CD4-positive, alpha-beta T cell treated with Interferon gamma for 1 hour (primary cell): ENCODE measurements around the gene GPS2.
"Not testable (repeated sequence)": the region's sequence is repeated elsewhere in the genome, so short reads cannot be mapped to it uniquely, and the experiment has no call there.

Source experiments
- DNase-seq: peaks from one replicate; pipeline ENCODE4 v3.0.0-alpha.2; 2020

Gene GPS2, protein sequence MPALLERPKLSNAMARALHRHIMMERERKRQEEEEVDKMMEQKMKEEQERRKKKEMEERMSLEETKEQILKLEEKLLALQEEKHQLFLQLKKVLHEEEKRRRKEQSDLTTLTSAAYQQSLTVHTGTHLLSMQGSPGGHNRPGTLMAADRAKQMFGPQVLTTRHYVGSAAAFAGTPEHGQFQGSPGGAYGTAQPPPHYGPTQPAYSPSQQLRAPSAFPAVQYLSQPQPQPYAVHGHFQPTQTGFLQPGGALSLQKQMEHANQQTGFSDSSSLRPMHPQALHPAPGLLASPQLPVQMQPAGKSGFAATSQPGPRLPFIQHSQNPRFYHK

DNA sequence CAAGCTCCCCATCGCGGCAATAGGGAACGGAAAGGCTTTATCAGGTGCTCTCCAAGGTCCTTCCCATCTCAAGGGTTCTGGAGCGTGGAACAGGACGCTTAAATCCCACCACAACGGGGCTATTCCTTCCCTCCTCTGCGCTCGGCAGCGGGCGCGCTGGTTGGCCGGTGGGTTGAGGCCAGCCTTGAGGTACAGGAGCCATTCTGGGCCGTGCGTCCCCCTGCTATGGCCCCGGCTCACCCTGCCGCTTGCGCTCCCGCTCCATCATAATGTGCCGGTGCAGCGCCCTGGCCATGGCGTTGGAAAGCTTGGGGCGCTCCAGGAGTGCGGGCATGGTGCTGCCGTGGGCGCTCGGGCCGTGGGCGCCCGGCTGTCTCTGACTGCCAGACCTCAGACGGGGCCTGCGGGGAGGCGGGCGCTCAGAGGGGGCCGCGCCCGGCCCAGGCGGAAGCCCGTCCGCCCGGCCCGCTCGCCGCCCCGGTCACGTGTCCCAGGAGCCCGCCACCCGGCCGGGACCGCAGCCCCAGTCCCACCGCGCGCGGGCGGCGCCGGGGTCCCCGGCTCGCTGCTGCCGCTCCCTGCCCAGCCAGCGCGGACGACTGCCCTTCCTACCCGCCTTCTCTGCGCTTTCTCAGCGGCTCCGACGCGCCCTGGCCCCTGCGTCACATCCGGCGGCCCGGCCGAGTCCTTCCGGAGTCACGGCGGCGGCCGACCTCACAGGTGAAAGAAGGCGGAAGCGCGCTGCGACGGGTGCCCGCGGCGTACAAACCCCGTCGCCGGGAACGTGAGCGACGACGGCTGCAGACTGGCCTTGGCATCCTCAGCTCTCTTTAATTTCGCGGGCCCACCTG, at the start of gene GPS2:
GPS2 (minus strand) TSS at position 642 of the 851 bp plus-strand sequence; CDS start at position 334, 308 bp downstream.
- DNase-seq: peak; percentile 91

DNA sequence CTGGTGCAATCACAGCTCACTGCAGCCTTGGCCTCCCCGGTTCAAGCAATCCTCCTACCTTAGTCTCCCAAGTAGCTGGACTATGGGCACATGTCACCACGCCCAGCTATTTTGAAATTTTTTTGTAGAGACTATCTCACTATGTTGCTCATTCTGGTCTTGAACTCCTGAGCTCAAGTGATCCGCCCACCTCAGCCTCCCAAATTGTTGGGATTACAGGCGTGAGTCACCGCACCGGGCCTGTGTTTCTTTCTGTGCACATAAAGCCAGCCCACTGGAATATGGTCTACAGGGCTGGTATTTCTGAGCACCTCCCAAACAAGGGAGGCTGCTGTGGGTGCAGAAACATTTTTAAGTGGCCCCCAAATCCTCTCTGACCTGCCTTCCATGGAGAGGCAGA, 48.2 kb upstream of the GPS2 start:
- no peak for DNase-seq

DNA sequence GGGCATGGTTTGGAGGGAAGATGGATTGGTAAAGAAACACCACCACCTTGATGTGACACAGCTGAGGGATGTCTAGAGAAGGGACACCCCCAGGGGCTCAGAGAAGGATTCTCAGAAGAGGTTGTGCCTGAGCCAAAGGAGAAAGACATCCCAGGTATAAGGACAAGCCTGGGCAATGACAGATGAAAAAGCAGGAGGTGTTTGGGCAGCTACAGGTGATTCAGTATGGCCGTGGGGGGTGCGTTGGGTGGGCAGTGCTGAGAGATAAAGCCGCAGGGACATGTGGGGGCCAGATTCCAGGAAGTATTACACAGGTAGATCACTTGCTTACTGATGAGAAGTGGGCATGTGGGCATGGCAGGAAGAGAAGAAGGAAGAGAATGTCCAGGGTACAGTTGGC, 46.7 kb upstream of the GPS2 start:
- DNase-seq: no peak

DNA sequence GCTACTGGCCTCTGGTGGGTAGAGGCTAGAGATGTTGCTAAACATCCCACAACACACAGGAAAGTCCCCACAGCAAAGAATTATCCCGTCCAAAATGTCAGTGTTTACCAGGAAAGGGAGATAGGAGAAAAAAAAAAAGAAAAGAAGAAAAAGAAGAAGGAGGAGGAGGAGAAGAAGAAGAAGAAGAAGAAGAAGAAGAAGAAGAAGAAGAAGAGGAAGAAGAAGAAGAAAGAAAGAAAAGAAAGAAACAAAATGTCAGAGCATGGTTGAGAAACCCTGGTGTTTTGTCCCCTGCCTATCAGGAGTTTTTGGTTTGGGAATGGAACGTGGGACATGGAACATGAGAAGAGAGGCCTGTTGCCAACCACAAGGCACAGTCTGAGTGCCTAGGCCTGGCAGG, 42.2 kb upstream of the GPS2 start:
- no peak for DNase-seq

DNA sequence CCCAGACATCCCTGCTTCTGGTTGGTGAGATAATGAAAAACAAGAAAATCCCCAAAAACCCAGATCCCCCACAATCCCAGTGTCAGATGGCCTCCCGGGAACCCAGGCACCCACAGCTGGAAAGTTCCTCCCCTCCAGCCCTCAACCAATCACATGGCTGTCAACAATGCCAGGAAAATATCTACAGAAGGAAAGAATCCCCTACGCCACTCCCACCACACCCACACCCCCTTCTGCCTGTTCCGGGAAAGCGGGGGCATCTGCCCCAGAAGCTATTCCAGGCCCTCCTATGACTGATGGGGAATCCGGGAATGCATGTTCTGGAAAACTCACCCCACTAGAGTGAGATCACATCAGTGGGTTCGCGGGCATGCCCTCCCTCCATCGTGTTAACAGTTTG, 41.6 kb upstream of the GPS2 start:
- no peak for DNase-seq

DNA sequence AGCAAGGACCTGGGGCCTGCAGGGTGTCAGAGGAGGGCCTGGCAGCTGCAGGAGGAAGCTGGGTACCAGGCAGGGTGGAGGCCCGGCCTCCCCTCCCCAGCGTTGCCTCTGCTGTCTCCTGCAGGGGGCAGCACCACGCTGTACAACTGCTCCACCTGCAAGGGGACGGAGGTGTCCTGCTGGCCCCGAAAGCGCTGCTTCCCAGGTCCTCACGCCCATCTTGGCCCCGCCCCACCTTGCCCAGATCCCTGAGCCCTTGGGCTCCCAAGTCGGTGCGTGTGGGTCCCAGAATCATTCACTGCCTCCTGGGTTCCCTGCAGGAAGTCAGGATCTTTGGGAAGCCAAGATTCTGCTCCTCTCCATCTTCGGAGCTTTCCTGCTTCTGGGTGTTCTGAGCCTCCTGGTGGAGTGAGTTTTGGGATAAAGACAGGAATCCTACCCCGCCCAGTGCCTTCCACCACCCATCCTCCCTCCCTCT, 41.0 kb upstream of the GPS2 start:
- peak; percentile 85 for DNase-seq

DNA sequence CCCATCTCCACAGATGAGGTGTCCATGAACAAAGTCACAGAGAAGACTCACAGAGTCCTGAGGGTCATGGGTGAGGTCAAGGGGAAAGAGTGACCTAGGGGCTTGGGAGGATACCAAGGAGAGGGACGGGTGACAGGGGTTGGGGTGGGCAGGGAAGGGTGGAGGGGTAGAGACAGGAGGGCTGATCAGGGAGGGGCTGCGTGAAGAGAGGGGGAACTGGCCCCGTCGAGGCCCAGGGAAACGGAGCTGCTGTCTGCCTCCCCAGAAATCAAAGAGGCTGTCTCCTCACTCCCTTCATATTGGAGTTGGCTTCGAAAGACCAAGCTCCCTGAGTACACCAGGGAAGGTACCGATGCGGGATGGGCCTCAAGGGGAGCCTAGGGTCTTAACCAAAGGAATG, 40.4 kb upstream of the GPS2 start:
- no peak for DNase-seq

DNA sequence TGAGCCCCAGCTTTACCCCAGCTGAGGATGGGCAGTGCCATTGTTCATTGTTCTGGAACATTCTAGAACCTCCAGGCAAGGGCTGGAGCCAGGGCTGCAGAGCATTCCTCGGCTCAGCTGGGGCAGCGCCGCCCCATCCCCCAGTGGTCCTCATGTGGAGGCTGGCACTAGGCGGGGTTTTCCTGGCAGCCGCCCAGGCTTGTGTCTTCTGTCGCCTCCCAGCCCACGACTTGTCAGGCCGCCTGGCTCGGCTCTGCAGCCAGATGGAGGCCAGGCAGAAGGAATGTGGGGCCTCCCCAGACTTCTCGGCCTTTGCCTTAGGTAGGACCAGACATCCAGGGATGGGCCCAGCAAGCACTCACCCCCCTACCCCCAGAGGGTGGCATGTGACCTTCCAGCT, 39.9 kb upstream of the GPS2 start, which contains the start of gene TMEM95:
TMEM95 (plus strand) TSS at position 104 of the 400 bp plus-strand sequence; CDS start at position 153, 49 bp downstream.
- no peak for DNase-seq

DNA sequence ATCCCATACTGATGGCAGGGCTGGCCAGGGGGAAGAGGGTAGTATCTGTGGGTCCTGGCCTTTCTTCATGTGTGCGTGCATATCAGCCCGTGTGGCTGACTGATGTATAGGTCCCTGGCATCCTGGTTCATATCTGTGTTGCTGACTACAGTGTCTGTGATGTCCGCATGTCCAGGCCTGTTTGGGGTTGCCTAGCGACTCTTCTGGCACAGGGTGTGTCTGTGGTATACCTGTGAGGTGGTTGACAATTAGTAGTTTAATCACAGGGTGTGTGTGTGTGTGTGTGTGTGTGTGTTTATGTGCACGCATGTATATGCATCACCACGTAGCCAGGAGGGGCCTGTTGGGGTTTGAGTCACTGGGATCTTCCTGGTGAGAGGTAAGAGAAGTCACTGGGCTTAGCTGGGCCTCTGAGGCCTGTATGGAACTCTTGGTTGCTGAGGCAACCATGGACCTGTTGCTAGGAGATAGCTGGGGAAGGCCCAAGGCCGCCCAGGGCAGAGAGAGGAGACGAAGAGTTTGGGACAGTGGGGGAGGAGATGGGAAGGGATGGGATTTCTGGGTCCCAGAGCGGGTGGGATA, 39.2 kb upstream of the GPS2 start:
- no peak for DNase-seq

DNA sequence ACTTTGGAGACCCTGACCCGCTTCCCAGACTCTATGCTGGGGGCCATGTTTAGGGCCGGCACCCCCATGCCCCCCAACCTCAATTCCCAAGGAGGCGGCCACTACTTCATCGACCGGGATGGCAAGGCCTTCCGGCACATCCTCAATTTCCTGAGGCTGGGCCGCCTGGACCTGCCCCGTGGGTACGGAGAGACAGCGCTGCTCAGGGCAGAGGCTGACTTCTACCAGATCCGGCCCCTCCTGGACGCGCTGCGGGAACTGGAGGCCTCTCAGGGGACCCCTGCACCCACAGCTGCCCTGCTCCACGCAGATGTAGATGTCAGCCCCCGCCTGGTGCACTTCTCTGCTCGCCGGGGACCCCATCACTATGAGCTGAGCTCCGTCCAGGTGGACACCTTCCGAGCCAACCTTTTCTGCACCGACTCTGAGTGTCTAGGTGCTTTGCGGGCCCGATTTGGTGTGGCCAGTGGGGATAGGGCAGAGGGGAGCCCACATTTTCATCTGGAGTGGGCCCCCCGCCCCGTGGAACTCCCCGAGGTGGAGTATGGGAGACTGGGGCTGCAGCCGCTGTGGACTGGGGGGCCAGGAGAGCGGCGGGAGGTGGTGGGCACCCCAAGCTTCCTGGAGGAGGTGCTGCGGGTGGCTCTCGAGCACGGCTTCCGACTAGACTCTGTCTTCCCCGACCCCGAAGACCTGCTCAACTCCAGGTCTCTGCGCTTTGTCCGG, 37.9 kb upstream of the GPS2 start:
- DNase-seq: no peak

DNA sequence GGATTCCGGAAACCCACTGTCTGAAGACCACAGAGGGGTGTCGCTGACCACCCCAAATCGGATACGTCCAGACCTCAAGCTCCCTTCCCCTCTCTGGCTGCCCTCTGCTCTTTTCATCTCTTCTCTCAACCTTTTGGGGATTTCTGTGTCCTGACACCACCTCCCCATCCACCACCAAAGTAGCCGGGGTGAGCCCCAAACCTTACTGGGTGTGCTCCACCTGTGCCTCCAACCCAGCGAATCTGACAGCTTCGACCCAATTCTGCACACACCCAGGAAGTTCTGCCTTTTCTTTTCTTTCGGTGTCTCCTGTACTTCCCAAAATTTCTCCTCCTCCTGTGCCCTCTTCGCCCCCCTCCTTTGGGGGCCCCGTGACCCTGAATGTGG, 37.3 kb upstream of the GPS2 start:
- no peak for DNase-seq

DNA sequence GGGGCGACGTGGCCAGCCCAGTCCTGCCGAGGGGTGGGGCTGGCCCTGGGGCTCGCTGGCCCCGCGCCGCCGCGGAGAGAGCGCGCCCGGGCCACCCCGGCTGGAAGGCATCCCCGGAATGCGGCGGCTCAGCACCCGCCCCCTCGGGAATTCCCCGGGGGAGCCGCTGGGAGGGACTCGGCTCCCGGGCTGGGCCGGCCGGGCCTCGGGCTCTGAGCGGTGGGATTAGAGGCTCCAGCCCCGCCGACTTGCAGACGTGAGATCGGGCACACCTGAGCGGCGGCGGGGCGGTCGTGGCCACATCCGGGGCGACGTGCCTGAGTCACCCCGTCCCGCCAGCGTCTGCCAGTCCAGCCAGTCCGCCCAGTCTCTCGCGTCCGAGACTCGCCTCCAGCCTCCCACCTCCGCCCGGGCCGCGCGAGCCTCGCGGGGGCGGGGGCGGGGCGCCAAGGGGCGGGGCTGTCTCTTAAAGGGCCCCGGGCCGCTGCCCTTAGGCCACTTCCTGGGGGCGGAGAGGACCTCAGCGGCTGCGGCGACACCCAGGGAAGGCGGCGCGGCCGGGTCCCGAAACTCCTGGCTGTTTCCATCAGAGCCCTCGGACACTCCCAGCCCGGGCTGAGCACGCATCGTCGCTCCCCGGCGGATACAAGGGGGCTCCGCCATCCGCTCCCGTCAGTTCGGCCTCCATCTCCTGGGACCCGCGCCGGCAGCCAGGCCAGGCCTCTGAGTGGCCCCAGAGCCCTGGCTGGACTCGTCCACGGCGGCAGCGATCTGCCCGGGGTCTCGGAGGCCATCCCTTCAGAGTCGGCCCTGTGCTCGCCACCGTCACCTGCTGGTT, 36.7 kb upstream of the GPS2 start, which contains the start of gene KCTD11:
KCTD11 (plus strand) TSS at position 498 of the 838 bp plus-strand sequence.
- DNase-seq: peak; percentile 82

DNA sequence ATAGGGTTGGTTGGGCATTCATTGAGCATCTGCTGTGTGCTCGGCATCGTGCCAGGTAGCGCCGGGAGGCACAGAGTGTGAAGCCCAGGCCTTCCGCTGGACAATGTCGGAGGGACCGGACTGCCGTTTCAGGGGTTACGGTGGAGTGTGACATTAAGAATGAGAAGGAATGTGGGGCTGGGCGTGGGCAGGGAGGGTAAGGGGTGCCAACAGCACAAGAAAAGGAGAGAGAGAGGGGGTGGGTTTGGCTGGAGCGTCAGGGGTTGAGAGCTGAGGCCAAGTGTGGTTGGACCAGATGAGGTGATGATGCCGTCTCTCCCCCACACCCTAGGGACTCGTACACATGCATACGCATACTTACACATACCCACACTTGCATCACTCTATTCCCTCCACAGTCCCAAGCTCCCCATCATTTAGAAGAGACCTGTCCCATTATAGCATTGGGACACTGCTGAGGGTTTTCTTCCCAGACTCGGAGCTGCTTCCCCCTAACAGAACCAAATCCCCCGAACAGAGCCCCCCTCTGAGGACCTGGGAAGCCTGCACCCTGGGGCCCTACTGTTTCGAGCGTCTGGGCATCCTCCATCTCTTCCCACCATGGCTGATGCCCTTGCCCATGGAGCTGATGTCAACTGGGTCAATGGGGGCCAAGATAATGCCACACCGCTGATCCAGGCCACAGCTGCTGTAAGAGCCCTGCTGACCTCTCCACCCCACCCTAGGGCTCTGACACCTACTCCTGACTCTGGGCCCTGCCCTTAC, 33.5 kb upstream of the GPS2 start:
- DNase-seq: no peak

DNA sequence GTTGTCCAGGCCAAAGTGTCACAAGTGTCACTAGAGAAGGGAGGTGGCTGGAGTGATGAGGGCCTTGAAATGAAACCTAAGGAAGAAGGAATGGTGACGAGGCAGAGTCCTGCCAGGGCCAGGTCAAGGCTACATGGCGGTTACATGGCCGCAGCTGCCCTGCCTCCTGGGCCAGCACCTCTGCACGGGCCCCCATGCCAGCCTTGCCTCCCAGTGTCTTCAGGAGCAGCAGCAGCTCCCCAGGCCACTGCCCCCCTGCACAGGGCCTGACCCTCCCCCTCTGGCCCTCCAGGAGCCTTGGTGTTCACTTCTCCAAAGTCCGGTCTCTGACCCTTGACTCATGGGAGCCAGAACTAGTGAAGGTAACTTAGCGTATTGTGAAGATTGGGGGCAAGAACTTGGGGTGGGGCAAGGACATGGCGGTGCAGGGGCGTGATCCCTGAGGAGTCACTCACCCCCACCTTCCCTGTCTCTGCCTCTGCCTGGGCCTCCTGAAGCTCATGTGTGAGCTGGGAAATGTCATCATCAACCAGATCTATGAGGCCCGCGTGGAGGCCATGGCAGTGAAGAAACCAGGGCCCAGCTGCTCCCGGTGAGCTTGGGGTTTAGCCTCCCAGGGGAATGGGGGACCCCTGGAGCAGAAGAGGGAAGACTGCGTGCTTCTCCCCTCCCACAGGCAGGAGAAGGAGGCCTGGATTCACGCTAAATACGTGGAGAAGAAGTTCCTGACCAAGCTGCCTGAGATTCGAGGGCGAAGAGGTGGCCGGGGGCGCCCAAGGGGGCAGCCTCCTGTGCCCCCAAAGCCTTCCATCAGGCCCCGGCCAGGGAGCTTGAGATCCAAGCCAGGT, 32.7 kb upstream of the GPS2 start:
- no peak for DNase-seq

DNA sequence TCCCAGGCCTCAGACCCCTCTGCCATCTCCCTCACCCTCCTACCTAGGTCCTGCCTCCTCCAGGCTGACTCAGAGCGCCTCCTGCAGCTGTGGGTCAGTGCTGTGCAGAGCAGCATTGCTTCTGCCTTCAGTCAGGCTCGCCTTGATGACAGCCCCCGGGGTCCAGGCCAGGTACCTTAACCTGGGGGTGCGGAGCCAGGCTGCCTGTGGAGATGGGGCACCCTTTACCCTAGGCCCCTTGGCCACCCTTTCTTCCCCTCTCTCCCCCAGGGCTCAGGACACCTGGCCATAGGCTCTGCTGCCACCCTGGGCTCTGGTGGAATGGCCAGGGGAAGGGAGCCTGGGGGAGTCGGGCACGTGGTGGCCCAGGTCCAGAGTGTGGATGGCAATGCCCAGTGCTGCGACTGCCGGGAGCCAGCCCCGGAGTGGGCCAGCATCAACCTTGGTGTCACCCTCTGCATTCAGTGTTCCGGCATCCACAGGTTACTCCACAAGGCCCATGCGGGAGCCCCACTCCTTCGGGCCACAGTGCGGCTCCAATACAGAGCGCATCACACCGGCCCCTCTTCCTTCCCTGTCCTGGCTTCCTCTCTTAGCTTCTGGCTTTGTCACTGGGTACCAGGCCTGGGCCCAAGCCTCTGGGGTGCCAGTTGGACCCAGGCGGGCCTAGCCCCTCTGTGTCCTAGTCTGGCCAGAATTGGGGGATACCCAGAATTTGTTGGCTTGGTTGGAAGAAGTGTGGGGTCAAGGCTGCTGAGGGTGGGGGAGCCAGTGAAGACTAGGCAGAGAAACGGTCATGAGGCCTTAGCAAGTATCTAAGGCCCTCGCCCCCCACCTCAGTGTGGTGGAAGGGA, 31.8 kb upstream of the GPS2 start:
- no peak for DNase-seq

DNA sequence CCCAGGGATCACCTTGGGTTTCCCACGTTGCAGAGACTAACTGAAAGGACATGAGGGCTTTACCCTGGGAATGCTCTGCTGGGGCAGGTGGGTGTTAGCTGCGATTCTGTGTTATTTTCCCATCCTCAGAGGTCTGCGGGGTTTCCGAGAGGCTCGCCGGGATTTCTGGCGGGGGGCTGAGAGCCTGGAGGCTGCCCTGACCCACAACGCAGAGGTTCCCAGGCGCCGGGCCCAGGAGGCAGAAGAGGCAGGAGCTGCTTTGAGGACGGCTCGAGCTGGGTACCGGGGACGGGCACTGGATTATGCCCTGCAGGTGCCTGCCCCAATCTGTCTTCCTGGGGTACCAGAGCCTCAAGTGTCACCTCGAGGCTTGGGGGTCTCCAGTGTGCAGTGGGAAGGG, 28.1 kb upstream of the GPS2 start:
- DNase-seq: no peak

DNA sequence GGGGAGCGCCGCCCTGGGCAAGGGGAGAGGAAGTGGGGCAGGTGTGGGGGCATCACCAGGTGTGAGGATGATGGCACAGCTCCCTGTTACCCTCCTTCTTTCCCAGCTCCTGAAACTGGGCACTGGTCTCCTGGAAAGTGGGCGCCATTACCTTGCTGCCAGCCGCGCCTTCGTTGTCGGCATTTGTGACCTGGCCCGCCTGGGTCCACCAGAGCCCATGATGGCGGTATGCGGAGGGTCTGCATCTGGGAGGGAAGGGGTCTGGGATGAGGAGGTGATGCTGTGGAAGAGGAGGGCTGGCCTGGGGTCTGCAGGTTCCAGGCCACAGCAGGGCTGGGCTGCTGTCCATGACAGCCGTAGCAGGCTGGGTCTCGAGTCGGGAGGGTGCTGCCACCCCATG, 26.7 kb upstream of the GPS2 start:
- no peak for DNase-seq

DNA sequence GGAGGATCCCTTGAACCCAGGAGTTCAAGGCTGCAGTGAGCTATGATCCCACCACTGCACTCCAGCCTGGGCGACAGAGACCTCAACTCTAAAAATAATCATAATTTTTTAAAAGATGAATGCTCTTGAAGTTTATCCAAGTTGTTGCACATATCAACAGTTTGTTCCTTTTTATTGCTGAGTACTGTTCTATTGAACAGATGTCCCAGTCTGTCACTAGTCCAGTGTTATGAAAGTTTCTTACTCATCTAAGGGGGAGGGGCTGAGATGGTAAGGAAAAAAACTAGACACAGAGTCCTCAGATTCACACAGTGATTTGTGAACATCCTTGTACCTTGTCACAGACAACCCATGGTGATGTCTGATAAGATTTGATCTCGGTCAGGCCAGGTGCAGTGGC, 25.0 kb upstream of the GPS2 start:
- DNase-seq: no peak

DNA sequence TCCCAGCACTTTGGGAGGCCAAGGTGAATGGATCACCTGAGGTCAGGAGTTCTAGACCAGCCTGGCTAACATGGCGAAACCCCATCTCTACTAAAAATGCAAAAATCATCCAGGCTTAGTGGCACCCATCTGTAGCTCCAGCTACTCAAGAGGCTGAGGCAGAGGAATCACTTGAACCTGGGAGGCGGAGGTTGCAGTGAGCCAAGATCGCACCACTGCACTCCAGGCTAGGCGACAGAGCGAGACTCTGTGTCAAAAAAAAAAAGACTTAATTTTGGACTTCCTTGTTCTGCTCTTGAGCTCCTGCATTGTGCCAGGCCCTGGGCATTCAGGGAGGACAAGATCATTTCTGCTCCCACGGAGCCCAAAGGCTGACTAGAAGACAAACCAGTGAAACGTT, 22.4 kb upstream of the GPS2 start:
- not testable (repeated sequence) for DNase-seq
